Measurements from ENCODE around the gene RSAD1. TPM values are rescaled to one million over a fixed set of nuclear protein-coding genes. Genes with fewer than 3 reads are reported as not detected.

RSAD1 gene
- total RNA-seq, 1 donor from 2014 or later, result 34.4 TPM

GRCh38 chr17:50524838-50525237, 46.2 kb downstream of the RSAD1 start:
- H3K27me3 Mint-ChIP-seq, result peaks cover 9% of the 10 kb centered on the region
- no peak overlapping the region for H3K4me3 Mint-ChIP-seq (ENCODE audit: low read depth)
- H3K36me3 Mint-ChIP-seq (ENCODE audit: insufficient read depth), result no peaks in the 10 kb centered on the region
- H3K27ac Mint-ChIP-seq, result no peak overlapping the region
- TF ChIP-seq CTCF (IDR thresholded peaks at IDR 0.05; ENCODE audit: unreplicated experiment), result no peak
- H3K4me1 Mint-ChIP-seq (ENCODE audit: low read depth), result peaks cover 3% of the 10 kb centered on the region
- H3K9me3 Mint-ChIP-seq (ENCODE audit: low read depth), result no peaks in the 10 kb centered on the region
- no peak for DNase-seq (ENCODE audit: low spot score, unreplicated experiment)

GRCh38 chr17:50527155-50527762, 48.6 kb downstream of the RSAD1 start:
- DNase-seq (ENCODE audit: low spot score, unreplicated experiment), result no peak
- TF ChIP-seq CTCF (IDR thresholded peaks at IDR 0.05; ENCODE audit: unreplicated experiment), result no peak
- Mint-ChIP-seq H3K9me3 (ENCODE audit: low read depth) (no peaks in the 10 kb centered on the region), H3K4me3 (ENCODE audit: low read depth) (no peak overlapping the region), H3K27me3 (peaks cover 12% of the 10 kb centered on the region), H3K36me3 (ENCODE audit: insufficient read depth) (no peaks in the 10 kb centered on the region), H3K27ac (no peak overlapping the region), H3K4me1 (ENCODE audit: low read depth) (peaks cover 15% of the 10 kb centered on the region)

DNA sequence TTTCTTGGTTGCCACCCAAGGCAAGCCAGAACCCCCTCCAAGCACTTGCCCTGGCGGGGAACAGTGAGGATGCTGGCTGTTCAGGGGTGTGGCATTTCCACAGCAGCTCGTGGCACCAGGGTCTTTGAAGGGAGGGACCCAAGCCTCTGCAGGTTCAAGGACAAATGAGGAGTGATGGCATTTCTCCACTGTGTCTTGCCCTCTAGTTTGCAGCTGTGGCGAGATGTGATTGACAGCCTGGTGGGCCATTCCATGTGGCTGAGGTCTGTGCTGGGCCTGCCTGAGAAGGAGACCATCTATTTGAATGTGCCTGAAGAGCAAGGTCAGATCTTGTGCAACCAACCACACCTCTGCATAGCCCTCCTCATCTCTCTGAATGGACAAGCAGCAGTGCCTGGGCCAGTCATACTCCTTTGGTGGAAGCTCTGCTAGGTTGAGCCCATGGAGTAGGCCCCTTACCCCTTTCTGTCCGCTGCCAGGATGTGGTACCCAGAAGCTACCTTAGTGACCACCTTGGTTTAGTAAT, 49.4 kb downstream of the RSAD1 start:
- no peak overlapping the region for H3K27ac Mint-ChIP-seq
- peaks cover 17% of the 10 kb centered on the region for H3K4me1 Mint-ChIP-seq (ENCODE audit: low read depth)
- no peaks in the 10 kb centered on the region for H3K36me3 Mint-ChIP-seq (ENCODE audit: insufficient read depth)
- DNase-seq (ENCODE audit: low spot score, unreplicated experiment), result no peak
- H3K4me3 Mint-ChIP-seq (ENCODE audit: low read depth), result no peak overlapping the region
- no peaks in the 10 kb centered on the region for H3K9me3 Mint-ChIP-seq (ENCODE audit: low read depth)
- H3K27me3 Mint-ChIP-seq, result peaks cover 12% of the 10 kb centered on the region
- TF ChIP-seq CTCF (IDR thresholded peaks at IDR 0.05; ENCODE audit: unreplicated experiment), result no peak

- H3K36me3 Mint-ChIP-seq (ENCODE audit: insufficient read depth), result no peaks in the 10 kb centered on the region
- TF ChIP-seq CTCF (IDR thresholded peaks at IDR 0.05; ENCODE audit: unreplicated experiment), result no peak
- peaks cover 33% of the 10 kb centered on the region for H3K4me1 Mint-ChIP-seq (ENCODE audit: low read depth)
- H3K4me3 Mint-ChIP-seq (ENCODE audit: low read depth), result no peak overlapping the region
- H3K27ac Mint-ChIP-seq, result no peak overlapping the region
- peaks cover 20% of the 10 kb centered on the region for H3K27me3 Mint-ChIP-seq
- H3K9me3 Mint-ChIP-seq (ENCODE audit: low read depth), result no peaks in the 10 kb centered on the region
- no peak for DNase-seq (ENCODE audit: low spot score, unreplicated experiment)
Observed at GRCh38 chr17:50529849-50530248, 51.2 kb downstream of the RSAD1 start.

DNA sequence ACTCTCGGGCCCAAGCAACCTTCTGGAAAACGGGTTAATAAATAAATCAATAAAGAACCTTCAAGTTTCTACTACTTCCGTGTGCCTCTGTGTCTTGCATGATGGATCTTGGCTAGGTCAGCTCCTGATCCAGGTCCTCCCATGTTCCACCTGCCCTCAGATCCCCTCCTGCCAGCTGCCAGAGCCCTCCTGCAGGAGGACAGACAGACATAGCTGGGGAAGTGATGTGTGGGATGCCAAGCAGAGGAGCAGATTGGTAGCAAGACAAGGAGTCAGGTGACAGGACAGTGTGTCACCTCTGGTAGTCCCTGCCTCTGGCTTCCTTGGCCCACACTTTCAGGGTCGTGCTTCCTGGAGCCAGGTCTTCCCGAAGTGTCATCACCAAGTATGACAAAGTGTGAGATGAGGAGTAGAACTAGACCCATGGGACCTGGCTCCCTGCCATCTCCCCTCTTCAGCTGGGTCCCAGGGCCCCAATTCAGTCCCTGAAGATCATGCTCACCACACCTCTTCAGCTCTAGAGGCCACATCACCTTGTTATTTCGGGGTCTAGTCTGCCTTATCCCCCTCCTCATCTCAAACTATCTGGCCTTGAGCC, 52.9 kb downstream of the RSAD1 start:
- Mint-ChIP-seq H3K9me3 (ENCODE audit: low read depth) (no peaks in the 10 kb centered on the region), H3K4me1 (ENCODE audit: low read depth) (peaks cover 36% of the 10 kb centered on the region), H3K27me3 (peaks cover 24% of the 10 kb centered on the region), H3K4me3 (ENCODE audit: low read depth) (no peak overlapping the region), H3K27ac (no peak overlapping the region), H3K36me3 (ENCODE audit: insufficient read depth) (peaks cover 3% of the 10 kb centered on the region)
- no peak for DNase-seq (ENCODE audit: low spot score, unreplicated experiment)
- TF ChIP-seq CTCF (IDR thresholded peaks at IDR 0.05; ENCODE audit: unreplicated experiment), result no peak

Data from progenitor cell of endocrine pancreas (in vitro differentiated cells).